Neuronal stem cell (in vitro differentiated cells): ENCODE data around the gene TNS3.

ENCODE experiments used
- DNase-seq: peaks from one replicate; pipeline ENCODE4 v3.0.0-alpha.2; 2013; ENCODE audit warnings: low spot score
- H2AFZ ChIP-seq: one replicate; pipeline ENCODE4 v1.6.1; 2013; ENCODE audit warnings: mild to moderate bottlenecking, low read length, inconsistent platforms
- H2AK5ac ChIP-seq: 2 replicates; pipeline ENCODE4 v1.6.1; 2013; ENCODE audit warnings: low read depth, mild to moderate bottlenecking, inconsistent platforms, low read length, moderate library complexity, mixed read lengths
- H2BK120ac ChIP-seq: 2 replicates; pipeline ENCODE4 v1.6.1; 2013; ENCODE audit warnings: low read depth, mild to moderate bottlenecking, inconsistent platforms, low read length, moderate library complexity, mixed read lengths
- H2BK12ac ChIP-seq: one replicate; pipeline ENCODE4 v1.6.1; 2013; ENCODE audit warnings: low read length, inconsistent platforms
- H2BK15ac ChIP-seq: 2 replicates; pipeline ENCODE4 v1.6.1; 2013; ENCODE audit warnings: mild to moderate bottlenecking, low read length, inconsistent platforms, mixed read lengths
- H2BK5ac ChIP-seq: one replicate; pipeline ENCODE4 v1.6.1; 2013; ENCODE audit warnings: inconsistent platforms, mild to moderate bottlenecking, low read length, moderate library complexity
- H3K14ac ChIP-seq: one replicate; pipeline ENCODE4 v1.6.1; 2013; ENCODE audit warnings: low read length, inconsistent platforms
- H3K18ac ChIP-seq: 2 replicates; pipeline ENCODE4 v1.6.1; 2013; ENCODE audit warnings: low read length, inconsistent platforms
- H3K23ac ChIP-seq: 2 replicates; pipeline ENCODE4 v1.6.1; 2013; ENCODE audit warnings: low read depth, mild to moderate bottlenecking, mixed read lengths, low read length, inconsistent platforms; ENCODE audit not compliant: poor library complexity
- H3K27ac ChIP-seq: replicated peaks from 3 replicates; pipeline ENCODE4 v1.5.1; 2013; ENCODE audit warnings: low read length, inconsistent platforms
- H3K27me3 ChIP-seq, 3 experiments: 2 replicates each; pipeline ENCODE4 v1.6.1; 2013; ENCODE audit warnings: low read length in 3 of 3, mild to moderate bottlenecking in 2 of 3, inconsistent platforms in 1 of 3, low read depth in 1 of 3, mixed read lengths in 1 of 3, moderate library complexity in 1 of 3; ENCODE audit not compliant: control insufficient read depth in 3 of 3, insufficient read depth in 3 of 3
- H3K36me3 ChIP-seq, 2 donors: replicated peaks in 1 of 2; 2 replicates each; pipeline ENCODE4 v1.6.1; 2013; ENCODE audit warnings: low read length in 2 of 2; ENCODE audit not compliant: control insufficient read depth in 2 of 2, insufficient read depth in 2 of 2
- H3K4ac ChIP-seq: 2 replicates; pipeline ENCODE4 v1.6.1; 2013; ENCODE audit warnings: inconsistent platforms, mild to moderate bottlenecking, low read length, moderate library complexity
- H3K4me1 ChIP-seq, 2 donors: 1 replicate in 1 of 2; 2 replicates in 1 of 2; pipeline ENCODE4 v1.6.1; 2013; ENCODE audit warnings: low read length in 2 of 2, low read depth in 1 of 2; ENCODE audit not compliant: control insufficient read depth in 2 of 2, insufficient read depth in 1 of 2
- H3K4me2 ChIP-seq: one replicate; pipeline ENCODE4 v1.6.1; 2013; ENCODE audit warnings: mild to moderate bottlenecking, low read length, inconsistent platforms; ENCODE audit not compliant: insufficient read depth, poor library complexity, severe bottlenecking
- H3K4me3 ChIP-seq, 2 donors: 2 replicates each; pipeline ENCODE4 v1.5.1; 2013; ENCODE audit warnings: low read length in 2 of 2, mild to moderate bottlenecking in 2 of 2, inconsistent platforms in 1 of 2, moderate library complexity in 1 of 2
- H3K79me1 ChIP-seq: one replicate; pipeline ENCODE4 v1.6.1; 2013; ENCODE audit warnings: low read depth, mild to moderate bottlenecking, inconsistent platforms, low read length, moderate library complexity
- H3K9ac ChIP-seq: one replicate; pipeline ENCODE4 v1.6.1; 2013; ENCODE audit warnings: mild to moderate bottlenecking, low read depth, low read length, inconsistent platforms; ENCODE audit not compliant: poor library complexity
- H3K9me3 ChIP-seq, 2 donors: replicated peaks in 1 of 2; 2 replicates each; pipeline versions ENCODE3 to v1.6.1; 2013; ENCODE audit warnings: low read length in 2 of 2, mild to moderate bottlenecking in 2 of 2, inconsistent platforms in 1 of 2, low read depth in 1 of 2, mixed read lengths in 1 of 2, moderate library complexity in 1 of 2; ENCODE audit not compliant: control insufficient read depth in 2 of 2, insufficient read depth in 1 of 2
- H4K8ac ChIP-seq: one replicate; pipeline ENCODE4 v1.6.1; 2013; ENCODE audit warnings: low read depth, mild to moderate bottlenecking, inconsistent platforms, low read length, moderate library complexity
- H4K91ac ChIP-seq: one replicate; pipeline ENCODE4 v1.6.1; 2013; ENCODE audit warnings: low read length, low read depth, mild to moderate bottlenecking, inconsistent platforms; ENCODE audit not compliant: poor library complexity
- WGBS, 2 donors: extraction: QIAGEN DNeasy Blood & Tissue Kit; methylation state at CpG; one replicate each; pipeline ENCODE4 v1.1.7; 2013; ENCODE audit warnings: missing lambda C conversion rate in 2 of 2, mixed read lengths in 1 of 2; ENCODE audit not compliant: insufficient read length in 2 of 2, insufficient replicate concordance in 1 of 2; ENCODE audit errors: extremely low coverage in 2 of 2; 5-methylcytosine and 5-hydroxymethylcytosine counted together

TNS3 gene

GRCh38 chr7:47625861-47626715 lies 44.2 kb upstream of the TNS3 start:
- no peak overlapping the region for H2BK15ac ChIP-seq
- no peak overlapping the region for H2AK5ac ChIP-seq
- H4K8ac ChIP-seq = no peak overlapping the region
- no peak overlapping the region for H2BK120ac ChIP-seq
- no peak overlapping the region for H2BK12ac ChIP-seq
- peak overlapping the region; percentile 45 for H3K18ac ChIP-seq
- H3K4ac ChIP-seq = no peak overlapping the region
- H3K79me1 ChIP-seq = no peaks in the 10 kb centered on the region
- no peaks in the 10 kb centered on the region for H3K27me3 ChIP-seq
- H3K9ac ChIP-seq = no peak overlapping the region
- H3K4me2 ChIP-seq = no peak overlapping the region
- H3K23ac ChIP-seq = no peak overlapping the region
- no peak overlapping the region for H3K27ac ChIP-seq
- no peaks in the 10 kb centered on the region for H3K9me3 ChIP-seq
- H2AFZ ChIP-seq = peak overlapping the region; percentile 32
- WGBS, 2 donors = no CpG with 5 or more reads among the region's 10 CpGs
- H3K4me3 ChIP-seq = no peak overlapping the region
- H2BK5ac ChIP-seq = no peak overlapping the region
- H3K4me1 ChIP-seq = peaks cover 17 to 21% of the 10 kb centered on the region in 2 donors
- no peak overlapping the region for H4K91ac ChIP-seq
- no peak overlapping the region for H3K14ac ChIP-seq
- H3K36me3 ChIP-seq = no peaks in the 10 kb centered on the region
- DNase-seq = no peak

GRCh38 chr7:47624689-47625088 lies 42.8 kb upstream of the TNS3 start:
- H3K4me1 ChIP-seq = peaks cover 17 to 21% of the 10 kb centered on the region in 2 donors
- no peaks in the 10 kb centered on the region for H3K36me3 ChIP-seq
- no peaks in the 10 kb centered on the region for H3K79me1 ChIP-seq
- H2AK5ac ChIP-seq = no peak overlapping the region
- no peak for DNase-seq
- H2BK120ac ChIP-seq = no peak overlapping the region
- H2AFZ ChIP-seq = no peak overlapping the region
- no peak overlapping the region for H3K14ac ChIP-seq
- no peak overlapping the region for H3K4ac ChIP-seq
- H2BK15ac ChIP-seq = no peak overlapping the region
- no peak overlapping the region for H3K27ac ChIP-seq
- no peak overlapping the region for H4K8ac ChIP-seq
- no peak overlapping the region for H3K4me3 ChIP-seq
- no peaks in the 10 kb centered on the region for H3K9me3 ChIP-seq
- H2BK12ac ChIP-seq = no peak overlapping the region
- H3K18ac ChIP-seq = peak overlapping the region; percentile 29
- no peak overlapping the region for H3K4me2 ChIP-seq
- H3K27me3 ChIP-seq = peaks cover 0 to 3% (median 0%) of the 10 kb centered on the region in 3 experiments
- H2BK5ac ChIP-seq = no peak overlapping the region
- no peak overlapping the region for H3K23ac ChIP-seq
- H3K9ac ChIP-seq = no peak overlapping the region
- no peak overlapping the region for H4K91ac ChIP-seq

GRCh38 chr7:47622946-47623640 lies 41.2 kb upstream of the TNS3 start:
- H3K9ac ChIP-seq = no peak overlapping the region
- no peak overlapping the region for H3K4me2 ChIP-seq
- H3K9me3 ChIP-seq = no peaks in the 10 kb centered on the region
- H3K27ac ChIP-seq = no peak overlapping the region
- H3K18ac ChIP-seq = no peak overlapping the region
- H3K36me3 ChIP-seq = no peaks in the 10 kb centered on the region
- peak overlapping the region; percentile 79 for H2AFZ ChIP-seq
- H4K91ac ChIP-seq = no peak overlapping the region
- WGBS, 2 donors = no CpG with 5 or more reads among the region's 11 CpGs
- no peak overlapping the region for H4K8ac ChIP-seq
- no peak overlapping the region for H2AK5ac ChIP-seq
- peaks cover 17 to 21% of the 10 kb centered on the region in 2 donors for H3K4me1 ChIP-seq
- H2BK12ac ChIP-seq = no peak overlapping the region
- no peak overlapping the region for H3K4me3 ChIP-seq
- no peak overlapping the region for H2BK15ac ChIP-seq
- no peak for DNase-seq
- H3K27me3 ChIP-seq = peaks cover 0 to 3% (median 0%) of the 10 kb centered on the region in 3 experiments
- no peak overlapping the region for H2BK5ac ChIP-seq
- H2BK120ac ChIP-seq = no peak overlapping the region
- no peak overlapping the region for H3K14ac ChIP-seq
- H3K23ac ChIP-seq = no peak overlapping the region
- no peak overlapping the region for H3K4ac ChIP-seq
- H3K79me1 ChIP-seq = no peaks in the 10 kb centered on the region

GRCh38 chr7:47622586-47622945 lies 40.7 kb upstream of the TNS3 start:
- Histone ChIP-seq H2BK12ac (no peak overlapping the region), H2BK5ac (no peak overlapping the region), H3K36me3 (no peaks in the 10 kb centered on the region), H3K14ac (no peak overlapping the region), H3K4ac (no peak overlapping the region), H3K9me3 (no peaks in the 10 kb centered on the region), H2AFZ (peak overlapping the region; percentile 79), H3K79me1 (no peaks in the 10 kb centered on the region), H4K8ac (no peak overlapping the region), H4K91ac (no peak overlapping the region), H3K4me2 (no peak overlapping the region), H2BK15ac (no peak overlapping the region), H3K4me1 (peaks cover 16 to 21% of the 10 kb centered on the region in 2 donors), H3K27me3 (peaks cover 0 to 3% (median 0%) of the 10 kb centered on the region in 3 experiments), H3K4me3 (no peak overlapping the region), H2BK120ac (peak overlapping the region; percentile 40), H3K27ac (no peak overlapping the region), H3K23ac (no peak overlapping the region), H2AK5ac (no peak overlapping the region), H3K9ac (no peak overlapping the region), H3K18ac (peak overlapping the region; percentile 33)
- DNase-seq = no peak
